Stimulated activated CD4-positive, alpha-beta T cell treated with anti-CD3 and anti-CD28 coated beads, Interleukin-15, amount 100 ng/mL, for 24 hours (primary cell): ENCODE results near the gene MICU1.
"Not testable (repeated sequence)": the region's sequence is repeated elsewhere in the genome, so short reads cannot be mapped to it uniquely, and the experiment has no call there.

Source experiments
- DNase-seq: peaks from one replicate; pipeline ENCODE4 v3.0.0-alpha.2; 2020

The MICU1 gene

DNA sequence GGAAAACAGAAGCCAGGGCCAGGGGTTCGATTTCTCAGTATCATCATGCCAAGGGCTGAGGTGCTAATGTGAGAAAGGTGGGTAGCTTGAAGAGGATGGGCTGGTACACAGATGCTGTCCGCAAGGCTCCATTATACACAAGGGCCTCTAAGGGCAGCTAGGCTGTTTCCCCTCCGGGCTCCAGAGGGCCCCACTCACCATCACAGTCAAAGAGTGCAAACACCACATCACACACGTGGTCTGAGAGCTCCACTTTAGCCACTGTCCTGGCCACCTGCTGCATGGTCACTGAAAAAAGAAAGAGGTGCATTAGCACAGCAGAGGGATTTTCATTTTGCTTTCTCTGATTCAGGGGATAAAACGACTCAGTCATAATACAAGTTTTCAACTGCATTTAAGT is 250.3 kb downstream of the MICU1 start:
- DNase-seq: no peak

DNA sequence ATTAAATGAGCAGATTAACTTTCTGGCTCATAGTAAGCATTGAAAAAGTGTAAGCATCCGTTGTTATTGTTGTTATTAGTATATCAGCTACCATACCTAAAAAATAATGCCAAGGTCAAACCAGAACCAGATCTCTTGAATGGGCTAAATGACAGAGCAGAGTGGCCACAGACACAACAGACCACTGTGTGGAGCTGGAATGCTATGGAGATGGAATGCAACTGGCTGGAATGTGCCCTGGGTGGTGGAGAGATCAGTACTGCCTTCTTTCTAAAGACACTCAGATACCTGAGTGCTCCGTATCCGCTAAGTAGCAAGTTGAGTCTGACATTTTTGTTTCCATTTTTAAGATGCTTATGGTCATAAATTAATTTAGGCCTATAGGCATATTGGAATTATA is 250.7 kb downstream of the MICU1 start:
- no peak for DNase-seq

DNA sequence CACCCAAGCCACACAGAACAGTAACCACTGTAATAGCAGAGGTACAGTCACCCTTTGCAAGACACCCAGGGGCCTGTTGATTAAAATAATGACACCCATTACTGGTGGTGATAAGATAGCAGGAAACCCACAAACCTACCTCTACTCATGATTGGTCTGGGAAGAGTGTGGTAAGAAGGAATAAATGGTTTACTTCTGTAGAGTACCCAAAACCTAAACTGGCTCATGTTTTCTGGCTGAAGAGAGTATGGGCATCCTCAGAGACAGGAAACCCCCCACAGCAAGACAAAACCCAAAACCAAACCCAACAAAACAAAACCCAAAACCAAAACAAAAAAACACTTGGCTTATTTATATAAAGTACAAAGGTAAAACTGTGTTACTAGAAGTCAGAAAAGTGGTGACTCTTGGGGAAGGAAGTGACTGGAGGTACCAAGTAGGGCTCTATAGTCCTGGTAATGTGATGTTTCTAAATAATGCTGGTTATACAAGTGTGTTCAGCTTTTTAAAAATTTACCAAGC is 255.6 kb downstream of the MICU1 start:
- no peak for DNase-seq

DNA sequence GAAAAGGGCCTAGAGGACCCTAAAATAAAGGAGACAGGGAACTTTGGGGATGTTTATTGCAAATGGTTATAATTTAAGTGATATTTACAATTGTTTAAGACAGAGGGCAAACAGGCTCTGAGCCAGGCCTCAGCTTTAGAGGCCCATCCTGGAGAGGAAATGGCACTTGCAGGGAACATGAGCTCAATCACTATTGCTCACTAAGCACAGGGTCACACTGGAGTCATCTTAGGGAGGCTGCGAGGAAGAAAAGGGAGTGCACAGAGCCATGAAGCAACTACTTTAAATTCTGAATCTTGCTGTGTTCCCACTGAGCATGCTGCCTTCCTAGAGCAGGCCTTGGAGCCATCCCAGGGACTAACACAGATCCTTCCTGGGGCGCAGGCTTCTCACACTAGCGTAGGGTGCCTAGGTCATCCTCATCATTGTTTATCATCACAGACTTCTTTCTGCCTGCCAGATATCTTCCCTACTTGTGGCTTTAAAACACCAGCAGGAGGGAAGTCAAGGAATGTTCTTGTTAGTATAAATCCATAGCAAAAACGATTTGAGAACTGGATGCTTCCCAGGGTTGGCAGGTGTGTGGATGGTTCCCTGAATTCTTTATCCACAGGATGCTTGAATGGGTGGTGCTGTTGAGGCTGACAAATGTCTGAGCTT is 258.4 kb downstream of the MICU1 start:
- no peak for DNase-seq

DNA sequence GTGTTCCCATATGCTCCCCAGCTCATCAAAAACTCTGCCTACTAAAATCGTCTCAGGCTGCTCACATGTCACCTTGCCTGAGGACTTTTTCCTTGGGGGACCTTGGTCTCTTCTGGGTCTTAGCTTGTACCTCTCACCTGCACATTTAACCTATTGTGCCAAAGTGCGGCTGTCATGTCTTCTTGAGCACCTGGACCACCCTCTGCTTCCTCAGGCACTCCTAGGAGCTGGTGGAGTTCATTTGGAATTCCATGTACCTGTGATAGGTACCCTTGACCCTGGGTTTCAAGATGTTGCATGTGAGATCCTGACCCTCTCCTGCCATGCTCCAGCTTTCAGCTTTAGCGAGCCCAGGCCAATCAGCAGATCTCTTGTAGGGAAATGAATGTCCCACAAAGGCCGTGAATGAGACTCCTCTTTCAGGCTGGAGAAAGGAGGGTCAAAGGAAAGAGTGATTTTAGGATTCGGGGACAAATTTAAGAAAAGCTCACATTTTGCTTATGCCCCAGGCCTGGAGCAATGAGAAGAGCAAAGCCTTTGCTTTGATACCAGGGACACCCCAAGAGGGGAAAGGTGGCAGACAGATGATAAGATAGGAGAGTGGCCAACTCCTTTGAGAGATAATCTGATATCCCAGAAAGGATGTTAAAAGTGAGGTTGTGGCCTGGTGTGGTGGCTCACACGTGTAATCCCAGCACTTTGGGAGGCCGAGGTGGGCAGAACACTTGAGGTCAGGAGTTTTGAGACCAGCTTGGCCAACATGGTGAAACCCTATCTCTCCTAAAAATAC is 260.6 kb downstream of the MICU1 start:
- DNase-seq: no peak

DNA sequence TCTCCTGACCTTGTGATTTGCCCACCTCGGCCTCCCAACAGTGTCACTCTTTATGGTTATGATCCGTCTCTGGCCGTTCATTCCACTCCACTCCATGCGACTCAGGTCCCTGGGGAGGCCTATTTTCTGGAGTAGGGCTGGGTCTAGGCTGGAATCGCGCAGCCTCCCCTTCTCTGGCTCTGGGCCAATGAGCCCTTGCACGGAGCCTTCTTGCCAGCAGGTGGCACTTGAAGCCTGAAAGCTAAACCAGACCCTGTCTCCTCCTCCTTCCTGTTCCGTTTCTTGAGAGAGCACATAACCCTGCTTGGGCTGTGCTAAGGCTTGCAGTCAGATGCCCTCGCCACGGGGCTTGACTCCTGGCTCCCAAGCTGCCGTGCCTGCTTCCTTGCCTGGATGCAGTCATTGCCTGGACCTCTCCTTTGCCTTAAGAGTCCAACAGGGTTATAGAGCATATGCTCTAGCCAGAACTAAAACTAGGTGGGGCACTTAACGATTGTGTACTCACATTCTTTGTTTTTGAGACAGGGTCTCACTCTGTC is 261.6 kb downstream of the MICU1 start:
- DNase-seq: peak; percentile 89

DNA sequence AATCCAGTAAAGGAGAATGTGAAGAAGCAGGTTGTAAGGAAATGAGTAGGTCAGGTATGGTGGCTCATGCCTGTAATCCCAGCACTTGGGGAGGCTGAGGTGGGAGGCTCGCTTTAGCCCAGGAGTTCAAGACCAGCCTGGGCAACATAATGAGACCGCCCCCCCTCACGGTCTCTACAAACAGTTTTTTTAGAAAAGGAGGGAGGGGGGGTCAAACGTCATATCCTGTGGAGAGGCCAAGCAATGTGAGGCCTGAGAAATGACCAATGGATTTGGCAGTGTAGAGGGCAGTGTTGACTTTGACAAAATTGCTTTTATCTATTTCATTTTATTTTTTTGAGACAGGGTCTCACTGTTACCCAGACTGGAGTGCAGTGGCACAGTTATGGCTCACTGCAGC is 268.9 kb downstream of the MICU1 start:
- no peak for DNase-seq

DNA sequence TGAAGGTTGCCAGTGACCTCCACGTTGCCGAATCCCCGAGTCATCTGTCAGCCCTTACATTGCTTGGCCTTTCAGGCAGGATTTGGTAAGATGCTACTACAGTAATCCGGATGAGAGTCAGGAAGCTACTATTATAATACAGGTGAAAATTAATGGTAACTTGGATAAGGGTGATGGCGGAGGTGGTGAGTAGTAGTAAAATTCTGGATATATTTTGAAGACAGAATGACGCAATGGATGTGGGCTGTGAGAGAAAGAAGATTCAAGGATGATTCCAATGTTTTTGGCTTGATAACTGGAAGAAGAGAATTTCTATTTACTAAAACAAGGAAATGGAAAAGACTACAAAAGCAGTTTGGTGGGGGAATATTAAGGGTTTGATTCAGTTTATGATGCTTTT is 269.8 kb downstream of the MICU1 start:
- no peak for DNase-seq

DNA sequence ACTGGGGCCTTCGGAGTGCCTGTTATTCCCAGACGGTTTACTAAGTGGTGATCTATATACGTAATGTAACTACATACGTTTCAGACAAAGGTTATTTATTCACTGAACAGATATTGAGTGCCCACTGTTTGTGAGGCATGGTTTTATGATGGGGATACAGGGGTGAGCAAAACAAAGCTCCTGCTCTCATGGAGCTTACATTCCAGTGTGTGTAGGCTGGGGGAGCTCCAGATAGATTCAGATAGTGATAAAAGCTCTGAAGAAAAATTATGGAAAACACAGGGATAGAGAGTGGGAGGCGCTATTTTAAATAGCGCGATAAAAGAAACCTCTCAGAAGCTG is 270.7 kb downstream of the MICU1 start:
- no peak for DNase-seq

DNA sequence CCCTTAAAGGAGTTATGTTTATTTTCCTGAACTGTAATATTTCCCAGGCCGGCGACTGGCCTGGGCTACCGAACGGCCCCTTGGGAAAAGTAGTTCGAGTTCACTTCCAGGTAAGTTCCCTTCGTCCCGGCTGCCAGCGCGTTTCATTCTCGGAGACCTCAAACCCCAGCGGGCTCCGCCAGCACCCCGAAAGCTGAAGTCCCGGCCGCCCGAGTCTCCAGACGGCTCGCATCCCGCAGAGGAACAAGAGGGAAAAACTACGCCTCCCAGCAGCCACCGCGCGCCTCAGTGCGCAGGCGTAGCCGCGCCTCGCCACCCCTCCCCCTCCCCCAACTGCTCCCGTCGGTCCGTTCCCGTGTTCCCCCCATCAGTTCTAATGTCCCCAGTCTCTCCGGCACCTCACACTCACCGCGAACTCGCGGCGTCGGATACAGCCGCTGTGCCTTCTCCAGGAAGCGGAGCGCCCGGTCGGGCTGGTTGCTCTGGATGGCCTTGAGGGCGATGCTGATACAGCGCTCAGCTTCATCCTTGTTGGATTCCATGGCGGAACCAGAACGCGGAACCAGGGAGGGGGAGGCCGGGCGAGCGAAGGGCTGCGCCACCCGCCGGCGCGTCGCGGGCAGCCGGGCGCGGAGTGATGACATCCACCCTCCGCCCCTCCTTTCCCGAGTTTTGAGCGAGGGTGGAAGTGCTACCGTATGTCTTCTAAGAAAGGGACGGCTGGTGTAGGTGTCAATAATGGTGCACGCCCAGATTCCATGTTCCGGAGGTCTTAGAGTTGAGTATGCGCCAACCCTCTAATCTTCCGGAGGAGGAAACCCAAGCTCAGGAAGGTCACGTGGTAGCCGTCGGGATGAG is 271.3 kb downstream of the MICU1 start, which contains the start of gene DNAJB12:
Gene DNAJB12 (minus strand): TSS at position 564 of the 858 bp plus-strand sequence. CDS start 22 bp downstream, at position 542.
- DNase-seq: peak; percentile 92

DNA sequence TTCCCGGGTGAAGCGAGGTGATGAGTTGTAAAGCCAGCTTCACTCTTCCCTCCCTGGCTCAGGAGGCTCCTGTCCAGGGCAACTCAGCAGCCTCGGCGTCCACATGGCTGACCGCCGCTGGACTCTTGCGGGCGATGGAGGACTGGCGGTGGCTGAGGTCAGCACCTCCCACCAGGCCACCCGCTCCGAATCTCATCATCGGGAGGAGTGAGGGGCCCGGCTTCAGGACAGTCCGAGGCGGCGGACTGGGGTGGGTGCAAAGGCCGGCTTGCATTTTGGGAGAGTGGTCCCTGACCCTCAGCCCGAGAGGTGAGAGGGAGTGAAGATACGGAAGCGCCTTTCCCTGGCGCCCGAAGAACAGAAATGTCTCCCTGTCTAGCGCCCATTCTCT is 271.9 kb downstream of the MICU1 start:
- no peak for DNase-seq

DNA sequence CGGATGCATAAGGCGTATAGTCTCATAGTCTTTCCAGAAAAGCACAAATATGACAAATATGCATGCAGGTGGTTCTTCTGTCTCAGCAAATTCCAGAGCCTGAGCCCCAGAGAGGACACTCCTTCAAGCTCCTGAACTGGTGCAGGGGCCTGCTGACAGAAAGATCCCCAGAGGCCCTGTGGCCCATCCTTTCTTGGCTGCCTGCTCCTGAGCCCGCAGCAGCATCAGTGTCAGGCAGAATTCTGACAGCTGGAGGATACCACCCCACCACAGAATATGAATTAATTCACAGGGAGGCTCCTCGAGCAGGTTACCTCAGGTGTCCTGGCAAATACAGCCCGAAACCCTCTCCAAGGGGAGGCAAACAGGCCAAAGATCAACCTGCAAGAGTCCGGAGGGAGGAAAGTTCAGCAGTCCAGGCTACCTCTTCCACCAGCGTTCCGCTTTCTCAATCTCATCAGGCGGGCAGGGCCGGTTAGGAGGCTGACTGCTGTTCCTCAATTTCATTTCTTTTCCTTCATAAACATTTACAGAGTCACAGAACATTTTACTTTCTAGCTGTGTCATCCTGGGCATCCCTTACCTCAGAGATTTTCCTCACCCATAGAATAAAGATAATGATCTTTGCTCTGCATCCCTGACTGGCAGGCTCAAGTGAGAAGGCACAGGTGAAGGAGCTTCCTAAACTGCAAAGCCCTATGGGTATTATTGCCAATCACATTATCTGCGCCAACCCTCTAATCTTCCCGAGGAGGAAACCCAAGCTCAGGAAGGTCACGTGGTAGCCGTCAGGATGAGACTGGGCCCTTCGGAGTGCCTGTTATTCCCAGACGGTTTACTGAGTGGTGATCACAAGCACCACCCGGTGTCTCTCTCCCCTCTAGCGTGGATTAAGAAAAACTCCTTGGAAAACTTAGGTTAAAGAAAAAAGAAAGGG is 272.6 kb downstream of the MICU1 start:
- no peak for DNase-seq

DNA sequence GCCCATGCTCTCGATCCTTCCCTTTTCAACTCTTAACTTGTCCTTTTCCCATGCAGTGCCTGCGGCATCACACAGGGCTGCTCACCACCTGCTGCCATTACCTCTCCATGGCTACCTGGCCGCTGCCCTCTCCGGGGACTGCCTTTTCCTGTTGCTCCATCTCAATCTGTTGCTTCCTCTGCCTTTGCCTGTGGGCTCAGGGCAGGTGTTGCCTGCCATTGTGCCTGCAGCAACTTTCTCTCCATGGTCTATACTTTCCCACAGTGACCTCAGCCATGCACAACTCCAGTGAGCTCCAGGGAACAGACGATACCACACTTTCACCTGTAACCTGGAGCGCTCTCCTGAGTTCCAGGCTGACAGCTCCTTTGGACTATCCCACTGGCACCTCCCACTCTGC is 274.4 kb downstream of the MICU1 start:
- DNase-seq: no peak

DNA sequence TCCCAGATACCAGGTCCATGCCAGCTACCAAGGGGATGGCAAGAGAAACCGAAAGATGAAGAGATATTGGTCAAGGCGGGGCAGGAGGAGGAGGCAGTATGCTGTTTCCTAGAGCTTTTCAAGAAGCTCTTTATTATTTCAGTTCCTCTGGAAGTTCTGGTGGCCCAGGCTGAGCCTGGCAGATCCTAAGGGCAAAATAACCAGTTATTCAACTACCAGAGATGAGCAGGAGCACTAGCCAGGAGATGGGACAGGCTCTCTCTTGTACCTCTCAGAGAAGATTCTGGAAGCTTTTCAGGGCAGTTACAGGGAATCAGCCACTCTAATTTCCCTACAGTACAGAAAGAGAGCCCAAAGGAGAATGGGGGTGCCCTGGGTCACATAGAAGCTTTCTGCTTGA is 276.4 kb downstream of the MICU1 start:
- no peak for DNase-seq

DNA sequence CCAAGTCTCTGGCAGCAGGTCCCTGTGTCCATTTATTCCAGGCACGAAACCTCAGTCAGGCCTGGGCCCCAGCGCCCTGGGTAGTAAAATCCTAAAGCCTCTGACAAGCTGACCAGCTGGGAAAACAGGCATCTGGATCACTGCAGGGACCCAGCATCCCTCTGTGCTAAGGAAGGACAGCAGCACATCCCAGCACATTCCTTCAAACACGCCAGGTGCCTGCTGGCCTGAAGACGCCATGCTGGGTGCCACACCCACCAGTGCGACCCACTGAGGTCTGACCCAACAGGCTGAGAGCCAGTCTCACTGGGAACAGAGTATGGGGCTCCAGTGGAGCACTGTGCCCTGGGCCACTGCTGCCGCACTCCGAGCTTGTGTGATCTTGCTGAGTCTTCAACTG is 277.6 kb downstream of the MICU1 start:
- DNase-seq: no peak

DNA sequence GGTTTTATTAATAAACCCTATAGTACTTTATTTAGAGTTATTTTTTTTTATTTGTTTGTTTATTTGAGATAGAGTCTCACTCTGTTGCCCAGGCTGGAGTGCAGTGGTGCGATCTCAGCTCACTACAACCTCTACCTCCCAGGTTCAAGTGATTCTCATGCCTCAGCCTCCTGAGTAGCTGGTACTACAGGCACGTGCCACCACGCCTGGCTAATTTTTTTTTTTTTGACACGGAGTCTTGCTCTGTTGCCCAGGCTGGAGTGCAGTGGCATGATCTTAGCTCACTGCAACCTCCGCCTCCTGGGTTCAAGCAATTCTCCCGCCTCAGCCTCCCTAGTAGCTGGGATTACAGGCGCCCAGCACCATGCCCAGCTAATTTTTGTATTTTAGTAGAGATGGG is 279.8 kb downstream of the MICU1 start:
- DNase-seq: not testable (repeated sequence)

DNA sequence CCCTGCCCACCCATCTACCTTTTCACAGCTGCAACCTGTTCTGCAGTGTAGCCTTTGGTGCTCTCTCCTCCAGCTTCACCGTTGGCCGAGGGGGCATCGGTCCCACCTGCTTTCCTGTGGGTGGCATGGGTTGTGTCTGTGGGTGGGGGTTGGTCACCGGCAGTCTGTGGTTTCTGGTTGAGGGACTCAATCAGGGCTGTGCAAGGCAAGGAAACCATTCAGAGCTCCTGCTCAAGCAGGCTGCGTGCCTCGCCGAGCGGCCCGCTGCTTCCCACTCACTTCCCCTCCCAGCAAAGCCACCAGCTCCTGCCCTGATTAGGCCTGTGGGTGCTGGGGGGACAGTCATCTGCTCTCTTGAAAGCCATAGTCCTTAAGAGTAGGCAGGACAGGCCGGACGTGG is 280.9 kb downstream of the MICU1 start:
- peak; percentile 48 for DNase-seq

DNA sequence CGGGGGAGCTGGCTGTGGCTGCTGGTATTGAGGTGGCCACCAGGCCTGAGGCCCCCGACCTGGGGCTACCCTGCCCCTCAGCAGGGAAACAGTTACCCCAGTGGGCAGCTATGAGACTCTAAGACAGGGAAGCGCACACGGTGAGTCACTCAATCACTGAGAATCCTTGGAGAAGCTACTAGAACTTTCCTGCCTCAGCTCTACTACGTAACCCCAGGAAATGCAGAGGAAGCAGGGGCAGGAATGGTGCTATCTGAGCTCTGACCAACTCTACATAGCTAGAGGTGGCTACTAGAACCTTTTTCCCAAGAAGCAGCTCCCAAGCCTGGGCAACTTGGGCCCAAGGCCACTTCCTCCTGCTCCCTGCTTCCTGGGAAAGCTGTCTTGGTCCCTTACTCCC is 283.0 kb downstream of the MICU1 start:
- DNase-seq: no peak

DNA sequence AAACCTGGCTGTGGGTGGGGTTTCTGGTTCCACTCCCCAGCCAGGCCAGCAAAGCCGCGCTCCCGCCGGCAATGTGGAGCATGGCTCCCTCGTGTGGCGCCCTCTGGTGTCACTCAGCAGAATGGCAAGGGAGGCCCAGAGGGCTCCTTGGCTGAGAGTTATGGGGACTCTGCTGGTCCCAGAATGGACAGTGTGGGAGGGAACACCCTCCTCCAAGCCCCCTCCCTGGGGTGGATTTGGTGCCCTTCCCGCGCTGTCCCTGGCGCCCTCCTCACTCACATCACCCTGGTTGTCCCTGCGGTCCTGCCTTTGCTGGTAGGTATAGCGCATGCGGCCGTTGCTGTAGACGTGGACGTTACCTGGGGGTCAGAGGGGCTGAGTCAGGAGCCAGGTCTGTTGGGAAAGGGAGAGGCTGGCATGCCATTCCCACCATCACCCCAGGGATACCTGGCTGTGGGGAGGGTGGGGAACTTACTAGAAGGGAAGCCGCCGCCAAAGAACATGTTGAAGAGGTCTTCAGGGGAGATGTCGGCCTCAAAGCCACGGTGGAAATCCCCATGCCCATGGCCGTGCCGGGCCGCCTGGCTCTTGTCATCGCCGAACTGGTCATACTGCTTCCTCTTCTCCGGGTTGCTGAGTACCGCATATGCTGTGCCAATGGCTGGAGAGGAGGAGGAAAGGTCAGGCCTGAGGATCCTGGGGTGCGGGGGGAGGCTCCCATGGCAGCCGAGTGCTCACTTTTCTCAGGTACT is 285.2 kb downstream of the MICU1 start:
- peak; percentile 85 for DNase-seq

DNA sequence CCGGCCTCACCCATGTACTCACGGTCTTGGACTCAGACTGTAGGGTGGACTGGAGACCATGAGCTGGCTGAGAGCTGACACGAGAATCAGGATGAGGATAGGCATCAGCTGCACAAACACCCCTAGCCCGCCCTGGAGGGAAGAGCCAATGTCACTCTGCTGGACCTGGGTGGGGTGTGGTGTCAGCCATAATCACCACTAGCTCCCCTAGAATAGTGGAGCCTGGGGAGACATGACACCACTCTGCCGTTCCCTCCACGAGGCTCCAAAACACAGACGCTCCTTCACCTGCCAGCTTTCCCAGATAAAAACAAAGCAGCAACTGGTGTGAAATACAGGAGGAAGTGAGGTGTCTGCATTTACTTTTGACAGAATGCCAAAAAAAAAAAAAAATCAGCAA is 287.7 kb downstream of the MICU1 start:
- DNase-seq: no peak

DNA sequence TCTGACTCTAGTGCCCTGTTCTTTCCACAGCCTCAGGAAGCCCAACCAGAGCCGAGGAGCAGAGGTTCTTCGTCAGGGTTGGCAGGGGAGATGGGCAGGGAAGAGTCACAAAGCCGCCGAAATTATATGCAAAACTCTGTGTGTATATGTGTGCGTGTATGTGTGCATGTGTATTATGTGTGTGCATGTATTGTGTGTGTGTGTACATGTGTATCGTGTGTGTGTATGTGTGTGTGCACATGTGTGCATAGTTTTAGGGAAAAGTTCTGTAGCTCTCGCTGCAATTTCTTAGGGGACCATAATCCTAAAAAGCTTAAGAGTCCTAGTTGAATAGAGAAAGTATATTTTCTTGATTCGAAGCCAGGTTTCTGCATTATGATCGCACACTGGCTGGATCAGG is 288.2 kb downstream of the MICU1 start:
- DNase-seq: no peak
